ENCODE results near the gene ATP7B.

The ATP7B gene

GRCh38 chr13:51931606-51932005, 79.6 kb downstream of the ATP7B start:
- no peak for TF ChIP-seq CTCF (IDR thresholded peaks at IDR 0.05; ENCODE audit: low read depth, low read length)
- no peak for TF ChIP-seq POLR2A (IDR thresholded peaks at IDR 0.05; ENCODE audit: extremely low read depth, insufficient read length)
- TF ChIP-seq MAX (IDR thresholded peaks at IDR 0.05; ENCODE audit: low read depth, low read length): no peak
- no peak for TF ChIP-seq MYC (IDR thresholded peaks at IDR 0.05; ENCODE audit: low read depth, low read length)

GRCh38 chr13:51929699-51930098, 81.6 kb downstream of the ATP7B start:
- H3K4me3 ChIP-seq (ENCODE audit: low read depth, low read length): no peak overlapping the region
- no peak for TF ChIP-seq MAX (IDR thresholded peaks at IDR 0.05; ENCODE audit: low read depth, low read length)
- TF ChIP-seq CTCF (IDR thresholded peaks at IDR 0.05; ENCODE audit: low read depth, low read length): no peak
- TF ChIP-seq MYC (IDR thresholded peaks at IDR 0.05; ENCODE audit: low read depth, low read length): no peak
- TF ChIP-seq POLR2A (IDR thresholded peaks at IDR 0.05; ENCODE audit: extremely low read depth, insufficient read length): no peak
- no peak for DNase-seq (ENCODE audit: low read depth)

More at GRCh38 chr13:51931606-51932005, 79.6 kb downstream of the ATP7B start:
- H3K4me3 ChIP-seq (ENCODE audit: low read depth, low read length): no peak overlapping the region
- DNase-seq (ENCODE audit: low read depth): no peak

GRCh38 chr13:51928231-51928630, 83.0 kb downstream of the ATP7B start:
- no peak for TF ChIP-seq CTCF (IDR thresholded peaks at IDR 0.05; ENCODE audit: low read depth, low read length)
- no peak for TF ChIP-seq POLR2A (IDR thresholded peaks at IDR 0.05; ENCODE audit: extremely low read depth, insufficient read length)
- no peak for TF ChIP-seq MAX (IDR thresholded peaks at IDR 0.05; ENCODE audit: low read depth, low read length)
- TF ChIP-seq MYC (IDR thresholded peaks at IDR 0.05; ENCODE audit: low read depth, low read length): no peak
- no peak for DNase-seq (ENCODE audit: low read depth)

GRCh38 chr13:51927129-51927528, 84.1 kb downstream of the ATP7B start:
- H3K4me3 ChIP-seq (ENCODE audit: low read depth, low read length): no peak overlapping the region
- DNase-seq (ENCODE audit: low read depth): no peak

More at GRCh38 chr13:51928231-51928630, 83.0 kb downstream of the ATP7B start:
- no peak overlapping the region for H3K4me3 ChIP-seq (ENCODE audit: low read depth, low read length)

GRCh38 chr13:51926528-51926885, 84.7 kb downstream of the ATP7B start:
- TF ChIP-seq POLR2A (IDR thresholded peaks at IDR 0.05; ENCODE audit: extremely low read depth, insufficient read length) (no peak), CTCF (IDR thresholded peaks at IDR 0.05; ENCODE audit: low read depth, low read length) (no peak), MYC (IDR thresholded peaks at IDR 0.05; ENCODE audit: low read depth, low read length) (no peak), MAX (IDR thresholded peaks at IDR 0.05; ENCODE audit: low read depth, low read length) (no peak)
- no peak for DNase-seq (ENCODE audit: low read depth)
- H3K4me3 ChIP-seq (ENCODE audit: low read depth, low read length): no peak overlapping the region

More at GRCh38 chr13:51927129-51927528, 84.1 kb downstream of the ATP7B start:
- TF ChIP-seq MYC (IDR thresholded peaks at IDR 0.05; ENCODE audit: low read depth, low read length) (no peak), MAX (IDR thresholded peaks at IDR 0.05; ENCODE audit: low read depth, low read length) (no peak), POLR2A (IDR thresholded peaks at IDR 0.05; ENCODE audit: extremely low read depth, insufficient read length) (no peak), CTCF (IDR thresholded peaks at IDR 0.05; ENCODE audit: low read depth, low read length) (no peak)
